Vagina (tissue), 2 donors: Measurements from ENCODE around the gene GLB1L3.

ENCODE experiments used
- POLR2AphosphoS5 ChIP-seq, 2 donors: sonication (generic); formaldehyde crosslinking; IDR thresholded peaks; one replicate each; pipeline ENCODE4 v1.9.0; 2017; ENCODE audit warnings: antibody characterized with exemption in 2 of 2, mild to moderate bottlenecking in 2 of 2, low read depth in 1 of 2; ENCODE audit not compliant: insufficient read depth in 1 of 2
- TF ChIP-seq, protein P1 (sequence below), 3 experiments: fragments of 450-650 bp in 2 of 3; fragments of 200-600 bp in 1 of 3; sonication (generic) in 1 of 3; IDR thresholded peaks; one replicate each; pipeline ENCODE4 v1.5.1; 2017 to 2019; ENCODE audit warnings: antibody characterized with exemption in 3 of 3, mild to moderate bottlenecking in 2 of 3, moderate library complexity in 2 of 3

DNA sequence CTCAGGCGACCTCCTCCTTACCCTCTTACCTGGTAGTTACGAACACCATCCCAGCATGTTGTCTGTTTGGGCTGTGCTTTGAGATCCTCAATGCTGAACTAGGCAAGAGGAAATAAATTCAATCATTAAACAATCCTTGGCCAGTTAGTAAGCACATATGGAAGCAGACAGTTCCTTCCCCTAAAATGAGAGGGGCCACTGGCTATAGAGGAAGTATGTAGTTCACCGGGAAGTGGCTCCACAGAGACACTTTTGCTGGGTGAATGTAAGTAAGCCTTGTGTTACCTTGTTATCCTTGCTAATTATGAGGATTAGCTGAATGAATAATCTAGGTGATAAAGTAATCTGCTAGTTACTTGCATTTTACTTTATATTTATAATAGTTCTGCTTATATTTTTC, 25.9 kb upstream of the GLB1L3 start:
- TF ChIP-seq, protein P1, sequence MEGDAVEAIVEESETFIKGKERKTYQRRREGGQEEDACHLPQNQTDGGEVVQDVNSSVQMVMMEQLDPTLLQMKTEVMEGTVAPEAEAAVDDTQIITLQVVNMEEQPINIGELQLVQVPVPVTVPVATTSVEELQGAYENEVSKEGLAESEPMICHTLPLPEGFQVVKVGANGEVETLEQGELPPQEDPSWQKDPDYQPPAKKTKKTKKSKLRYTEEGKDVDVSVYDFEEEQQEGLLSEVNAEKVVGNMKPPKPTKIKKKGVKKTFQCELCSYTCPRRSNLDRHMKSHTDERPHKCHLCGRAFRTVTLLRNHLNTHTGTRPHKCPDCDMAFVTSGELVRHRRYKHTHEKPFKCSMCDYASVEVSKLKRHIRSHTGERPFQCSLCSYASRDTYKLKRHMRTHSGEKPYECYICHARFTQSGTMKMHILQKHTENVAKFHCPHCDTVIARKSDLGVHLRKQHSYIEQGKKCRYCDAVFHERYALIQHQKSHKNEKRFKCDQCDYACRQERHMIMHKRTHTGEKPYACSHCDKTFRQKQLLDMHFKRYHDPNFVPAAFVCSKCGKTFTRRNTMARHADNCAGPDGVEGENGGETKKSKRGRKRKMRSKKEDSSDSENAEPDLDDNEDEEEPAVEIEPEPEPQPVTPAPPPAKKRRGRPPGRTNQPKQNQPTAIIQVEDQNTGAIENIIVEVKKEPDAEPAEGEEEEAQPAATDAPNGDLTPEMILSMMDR (IDR thresholded peaks at IDR 0.05) = no peak
- no peak for TF ChIP-seq POLR2AphosphoS5 (IDR thresholded peaks at IDR 0.05; ENCODE audit: insufficient read depth in 1 of 2, low read depth in 1 of 2)
